ENCODE results near the gene TSNAXIP1. TPM values are rescaled to one million over a fixed set of nuclear protein-coding genes. Genes with fewer than 3 reads are reported as not detected.
A peak's percentile ranks its signal among the peaks of the same experiment; 100 is the strongest.

The TSNAXIP1 gene
- total and polyA plus RNA-seq, 9 donors = 2.4 to 13.1 (median 3.2) TPM

GRCh38 chr16:67773569-67774456 lies 32.9 kb upstream of the TSNAXIP1 start:
- H3K4me1 ChIP-seq (ENCODE audit: insufficient read depth) = peaks cover 13% of the 10 kb centered on the region
- H3K27ac ChIP-seq = peak overlapping the region in 1 of 2 donors; percentile 48
- no peaks in the 10 kb centered on the region for H3K9me3 ChIP-seq
- TF ChIP-seq CTCF (IDR thresholded peaks at IDR 0.05) = no peak
- TF ChIP-seq POLR2A (IDR thresholded peaks at IDR 0.05) = no peak
- no peak for TF ChIP-seq EP300 (IDR thresholded peaks at IDR 0.05)
- H3K4me3 ChIP-seq = no peak overlapping the region
- no peaks in the 10 kb centered on the region for H3K36me3 ChIP-seq
- DNase-seq = peak; percentile 28 to 63 (median 59)
- WGBS, 3 donors = 29 to 33% (median 30%) methylated on average over 6 of the region's 6 CpGs
- intact Hi-C loops (cut with DNase I) = loop anchor here in 1 of 4 donors (10.0 kb wide), 1 partner anchor 1149 kb away; no protein-coding TSS in a partner anchor
- H3K27me3 ChIP-seq = no peaks in the 10 kb centered on the region

GRCh38 chr16:67774457-67774853 lies 32.2 kb upstream of the TSNAXIP1 start:
- Histone ChIP-seq H3K27me3 (no peaks in the 10 kb centered on the region), H3K36me3 (no peaks in the 10 kb centered on the region), H3K27ac (peak overlapping the region in 1 of 2 donors; percentile 37), H3K4me1 (ENCODE audit: insufficient read depth) (peaks cover 13% of the 10 kb centered on the region), H3K4me3 (no peak overlapping the region), H3K9me3 (no peaks in the 10 kb centered on the region)
- TF ChIP-seq EP300 (IDR thresholded peaks at IDR 0.05) = no peak
- no peak for TF ChIP-seq POLR2A (IDR thresholded peaks at IDR 0.05)
- no peak for TF ChIP-seq CTCF (IDR thresholded peaks at IDR 0.05)
- intact Hi-C loops (cut with DNase I) = loop anchor here in 1 of 4 donors (10.0 kb wide), 1 partner anchor 1150 kb away; no protein-coding TSS in a partner anchor
- no peak for DNase-seq
- 71 to 84% (median 82%) methylated on average over 3 of the region's 3 CpGs for WGBS, 3 donors

DNA sequence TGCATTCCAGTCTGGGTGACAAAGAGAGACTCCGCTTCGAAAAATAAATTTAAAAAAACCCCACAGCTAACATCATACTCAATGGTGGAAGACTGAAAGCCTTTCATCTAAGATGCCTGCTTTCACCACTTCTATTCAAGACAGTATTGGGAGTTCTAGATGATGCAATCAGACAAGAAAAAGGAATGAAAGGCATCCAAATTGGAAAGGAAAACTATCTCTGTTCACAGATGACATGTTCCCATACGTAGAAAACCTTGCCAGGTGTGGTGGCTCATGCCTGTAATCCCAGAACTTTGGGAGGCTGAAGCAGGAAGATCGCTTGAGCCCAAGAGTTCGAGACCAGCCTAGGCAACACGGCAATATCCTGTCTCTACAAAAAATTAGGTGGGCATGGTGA lies 31.4 kb upstream of the TSNAXIP1 start:
- WGBS, 3 donors = 94 to 97% (median 96%) methylated on average over 6 of the region's 6 CpGs
- intact Hi-C loops (cut with DNase I) = loop anchor here in 1 of 4 donors (10.0 kb wide), 1 partner anchor 1150 kb away; no protein-coding TSS in a partner anchor

More for the DNA sequence above, 31.4 kb upstream of the TSNAXIP1 start:
- Histone ChIP-seq H3K27me3 (no peaks in the 10 kb centered on the region), H3K4me1 (ENCODE audit: insufficient read depth) (peaks cover 13% of the 10 kb centered on the region), H3K36me3 (no peaks in the 10 kb centered on the region), H3K27ac (no peak overlapping the region), H3K4me3 (no peak overlapping the region), H3K9me3 (no peaks in the 10 kb centered on the region)
- TF ChIP-seq POLR2A (IDR thresholded peaks at IDR 0.05) = no peak
- TF ChIP-seq CTCF (IDR thresholded peaks at IDR 0.05) = no peak
- TF ChIP-seq EP300 (IDR thresholded peaks at IDR 0.05) = no peak
- DNase-seq = no peak
